NCI-H82 treated with DMSO at 0.1 percent for 48 hours (cell line): Measurements from ENCODE around the gene CDC42BPA.

Experiments used
- DNase-seq: peaks from one replicate; lab custom pipeline; 2025; ENCODE audit not compliant: unreplicated experiment; lab: John Stamatoyannopoulos, UW

CDC42BPA gene

GRCh38 chr1:226949401-226949800, 368.9 kb downstream of the CDC42BPA start:
- DNase-seq = no peak

- DNase-seq = no peak
Observed at GRCh38 chr1:226948996-226949395, 369.3 kb downstream of the CDC42BPA start.

- DNase-seq = no peak
Observed at GRCh38 chr1:226948480-226948879, 369.8 kb downstream of the CDC42BPA start.

- DNase-seq = no peak
Observed at GRCh38 chr1:226948051-226948450, 370.2 kb downstream of the CDC42BPA start.

- no peak for DNase-seq
Observed at GRCh38 chr1:226946841-226947240, 371.5 kb downstream of the CDC42BPA start.

GRCh38 chr1:226946285-226946684, 372.0 kb downstream of the CDC42BPA start:
- no peak for DNase-seq

- no peak for DNase-seq
Observed at GRCh38 chr1:226945858-226946245, 372.4 kb downstream of the CDC42BPA start.

- no peak for DNase-seq
Observed at GRCh38 chr1:226945106-226945857, 373.0 kb downstream of the CDC42BPA start.

GRCh38 chr1:226943927-226944326, 374.4 kb downstream of the CDC42BPA start:
- no peak for DNase-seq

GRCh38 chr1:226943156-226943555, 375.1 kb downstream of the CDC42BPA start:
- no peak for DNase-seq

GRCh38 chr1:226942392-226942791, 375.9 kb downstream of the CDC42BPA start:
- no peak for DNase-seq

- DNase-seq = no peak
Observed at GRCh38 chr1:226940806-226941067, 377.6 kb downstream of the CDC42BPA start.

- peak; percentile 100 for DNase-seq
Observed at GRCh38 chr1:226940029-226940805, 378.1 kb downstream of the CDC42BPA start, which contains the start of gene COQ8A. TSS of gene COQ8A (plus strand) at chr1:226940294. CDS start at chr1:226961386, 21,092 bp downstream.
